Heart right ventricle (tissue), 16 donors: ENCODE measurements around the gene CIBAR2. TPM values are rescaled to one million over a fixed set of nuclear protein-coding genes. Genes with fewer than 3 reads are reported as not detected.

Experiments used
- ATAC-seq, 8 donors: fragments of 200-7000 bp; cut with Tn5 transposase; one replicate each; pipeline ENCODE4 v1.9.1; 2020; ENCODE audit warnings: mild to moderate bottlenecking in 8 of 8, moderate library complexity in 8 of 8, moderate number of reproducible peaks in 1 of 8
- DNase-seq, 2 donors: peaks; one replicate each; pipeline ENCODE4 v3.0.0-alpha.2; 2020
- H3K27ac ChIP-seq, 10 donors: fragments of 200-600 bp; sonication (generic) in 2 of 10; one replicate each; pipeline versions ENCODE4 v1.5.0 to v1.8.0; 2020 to 2022; ENCODE audit warnings: mild to moderate bottlenecking in 3 of 10
- H3K27me3 ChIP-seq, 7 donors: fragments of 200-600 bp; one replicate each; pipeline ENCODE4 v1.8.0; 2021 to 2022; ENCODE audit warnings: mild to moderate bottlenecking in 2 of 7
- H3K36me3 ChIP-seq, 9 donors: fragments of 200-600 bp; sonication (generic) in 1 of 9; one replicate each; pipeline versions ENCODE4 v1.5.0 to v1.8.0; 2020 to 2022; ENCODE audit warnings: mild to moderate bottlenecking in 2 of 9
- H3K4me1 ChIP-seq, 9 donors: fragments of 200-600 bp; sonication (generic) in 1 of 9; one replicate each; pipeline versions ENCODE4 v1.5.0 to v1.8.0; 2020 to 2022; ENCODE audit warnings: mild to moderate bottlenecking in 4 of 9
- H3K4me3 ChIP-seq, 10 donors: fragments of 200-600 bp; sonication (generic) in 2 of 10; one replicate each; pipeline versions ENCODE4 v1.5.0 to v1.8.0; 2020 to 2022; ENCODE audit warnings: mild to moderate bottlenecking in 7 of 10, moderate library complexity in 2 of 10
- H3K9me3 ChIP-seq, 11 donors: fragments of 200-600 bp in 10 of 11; sonication (generic) in 2 of 11; one replicate each; pipeline versions ENCODE4 v1.5.0 to v1.8.0; 2013 to 2022; ENCODE audit warnings: mild to moderate bottlenecking in 2 of 11, control low read depth in 1 of 11, moderate library complexity in 1 of 11
- WGBS, 2 donors: extraction: QIAGEN DNeasy Blood & Tissue Kit; methylation state at CpG; one replicate each; pipeline ENCODE4 v1.1.7; 2013; ENCODE audit warnings: inconsistent platforms in 1 of 2; 5-methylcytosine and 5-hydroxymethylcytosine counted together
- intact Hi-C, 10 donors: fragments of 100-400 bp; cut with DNase I; formaldehyde crosslinking; loops; one replicate each; pipeline versions ENCODE4 v1.11.1 to v1.14.2; 2022
- polyA plus RNA-seq, 2 donors: library from polyadenylated mRNA; stranded (reverse); fragments of 200-250 nt; gene quantifications; one replicate each; pipeline ENCODE4 v1.2.3, GENCODE V29; 2013
- total RNA-seq, 10 donors: library from RNA; stranded (reverse); fragmentation: NEBNext Ultra II Directional in 3 of 10; extraction: Animal tissue kit (Norgen Biotek cat#: 25700) in 3 of 10; gene quantifications; one replicate each; pipeline versions ENCODE4 v1.2.1 to v1.2.4, GENCODE V29; 2021 to 2023
- TF ChIP-seq, protein P1 (sequence below), 9 donors: fragments of 200-600 bp; sonication (generic) in 2 of 9; IDR thresholded peaks; one replicate each; pipeline versions ENCODE4 v1.5.0 to v1.8.0; 2021 to 2022; ENCODE audit warnings: antibody characterized with exemption in 9 of 9, mild to moderate bottlenecking in 5 of 9, moderate library complexity in 1 of 9
- donor health status: Arrhythmogenic right ventricular cardiomyopathy.
- donor health status: ischemic (EF 13 %, LVEDD 7.1; RV severe dilation, severe dysfunction).
- donor health status: healthy with polysubstance abuse.
- donor health status: DM: no; HTN: yes; CAD: no.
- donor health status: DM: no; HTN: no; CAD: no.
- donor health status: ischemic (EF 25% LVEDD 6.9; RV normal size, moderate dysfunction).
- donor health status: ischemic (EF 25% LVEDD 5.7; RV mildly dilated, moderate dysfunction).
- donor health status: healthy.
- donor health status: DM: yes; HTN: yes; CAD: no.
- donor health status: Ischemic cardiomyopathy.
- donor health status: ischemic (EF 35%, LVEDD 5.7; RV mildly dilated, moderate dysfunction).
- donor health status: nonischemic (EF 11% LVEDD 7.7; RV severe dilation, severe dysfunction).
- donor health status: DM: yes; HTN: yes; CAD: no.
- donor health status: PGD.
- donor health status: ischemic (EF 29% LVEDD 5.4; RV normal size, mild dysfunction).
- donor health status: nonischemic (EF 23%, LVEDD 6.1; RV moderate dilation, normal function).

Gene CIBAR2
- total and polyA plus RNA-seq, 12 donors = not detected

DNA sequence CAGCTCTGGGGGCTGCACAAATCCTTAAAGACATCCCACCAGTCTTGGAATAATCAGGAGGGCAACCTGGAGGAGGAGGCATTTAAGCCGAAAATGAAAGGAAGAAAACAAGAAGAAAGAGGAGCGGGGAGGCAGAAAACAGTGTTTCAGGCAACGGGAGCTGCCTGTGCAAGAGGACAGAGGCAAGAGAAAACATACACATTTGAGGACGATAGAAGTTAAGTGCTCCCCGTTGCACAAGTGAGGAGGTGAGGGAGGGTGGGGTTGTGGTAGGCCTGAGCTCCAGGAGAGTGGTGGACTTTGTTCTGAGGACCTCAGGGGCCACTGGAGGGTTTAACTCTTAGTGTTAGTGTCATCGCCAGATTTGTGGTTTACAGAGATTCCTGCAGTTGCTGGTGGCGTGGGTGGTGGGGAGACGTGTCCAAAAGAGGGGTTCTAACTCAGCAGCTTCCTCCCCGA lies 27.6 kb upstream of the CIBAR2 start:
- no peaks in the 10 kb centered on the region for H3K27me3 ChIP-seq
- 86 to 93% methylated on average over 9 of the region's 9 CpGs for WGBS, 2 donors

DNA sequence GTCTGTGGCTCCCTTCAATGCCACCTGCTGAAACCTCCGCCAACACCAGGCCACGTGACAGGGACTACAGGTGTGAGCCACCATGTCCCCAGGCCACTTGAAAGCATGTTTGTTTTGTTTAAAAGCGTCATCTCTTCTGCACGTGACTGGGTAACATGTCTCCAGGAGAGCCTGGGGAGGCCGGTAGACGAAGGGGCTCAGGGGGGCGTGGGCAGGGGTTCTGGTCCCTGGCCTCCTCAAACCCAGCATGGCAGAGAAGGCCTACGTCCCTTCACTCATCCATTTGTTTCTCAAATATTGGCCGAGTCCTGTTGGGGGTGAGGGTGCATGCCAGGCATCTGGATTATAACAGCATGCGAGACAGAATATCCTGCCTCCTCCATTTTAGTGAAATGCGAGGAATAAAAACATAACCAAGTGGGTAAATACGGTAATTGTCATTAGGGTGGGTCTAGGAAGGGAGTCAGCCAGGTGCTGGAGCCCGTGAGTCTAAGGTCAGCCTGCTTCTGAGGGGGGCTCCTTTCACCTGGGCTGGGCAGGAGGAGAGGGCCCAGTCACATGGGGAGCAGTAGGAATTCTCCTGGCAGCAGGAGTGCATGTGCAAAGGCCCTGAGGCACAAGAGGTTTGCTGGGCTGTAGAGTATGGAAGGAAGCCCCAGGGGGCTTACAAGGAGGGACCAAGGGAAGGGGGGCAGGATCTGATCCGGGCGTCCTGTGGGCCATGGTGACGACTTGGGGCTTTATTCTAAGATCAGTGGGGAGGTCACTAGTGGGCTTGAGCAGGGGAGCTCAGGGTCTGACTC lies 26.8 kb upstream of the CIBAR2 start:
- Histone ChIP-seq H3K27me3 (no peaks in the 10 kb centered on the region), H3K9me3 (no peaks in the 10 kb centered on the region), H3K4me1 (peaks cover 32 to 76% (median 57%) of the 10 kb centered on the region in 9 donors), H3K4me3 (no peak overlapping the region), H3K27ac (no peak overlapping the region), H3K36me3 (no peaks in the 10 kb centered on the region)
- no peak for ATAC-seq
- WGBS, 2 donors = 78 to 82% methylated on average over 16 of the region's 16 CpGs
- TF ChIP-seq, protein P1, sequence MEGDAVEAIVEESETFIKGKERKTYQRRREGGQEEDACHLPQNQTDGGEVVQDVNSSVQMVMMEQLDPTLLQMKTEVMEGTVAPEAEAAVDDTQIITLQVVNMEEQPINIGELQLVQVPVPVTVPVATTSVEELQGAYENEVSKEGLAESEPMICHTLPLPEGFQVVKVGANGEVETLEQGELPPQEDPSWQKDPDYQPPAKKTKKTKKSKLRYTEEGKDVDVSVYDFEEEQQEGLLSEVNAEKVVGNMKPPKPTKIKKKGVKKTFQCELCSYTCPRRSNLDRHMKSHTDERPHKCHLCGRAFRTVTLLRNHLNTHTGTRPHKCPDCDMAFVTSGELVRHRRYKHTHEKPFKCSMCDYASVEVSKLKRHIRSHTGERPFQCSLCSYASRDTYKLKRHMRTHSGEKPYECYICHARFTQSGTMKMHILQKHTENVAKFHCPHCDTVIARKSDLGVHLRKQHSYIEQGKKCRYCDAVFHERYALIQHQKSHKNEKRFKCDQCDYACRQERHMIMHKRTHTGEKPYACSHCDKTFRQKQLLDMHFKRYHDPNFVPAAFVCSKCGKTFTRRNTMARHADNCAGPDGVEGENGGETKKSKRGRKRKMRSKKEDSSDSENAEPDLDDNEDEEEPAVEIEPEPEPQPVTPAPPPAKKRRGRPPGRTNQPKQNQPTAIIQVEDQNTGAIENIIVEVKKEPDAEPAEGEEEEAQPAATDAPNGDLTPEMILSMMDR (IDR thresholded peaks at IDR 0.05) = no peak
- intact Hi-C loops = loop anchor here in 2 of 10 donors (5.0 to 10.0 kb wide), 2 partner anchors 93 to 96 kb away; no protein-coding TSS in a partner anchor
- DNase-seq = no peak

More for the DNA sequence above, 27.6 kb upstream of the CIBAR2 start:
- Histone ChIP-seq H3K36me3 (no peaks in the 10 kb centered on the region), H3K9me3 (peaks cover 0 to 6% (median 0%) of the 10 kb centered on the region in 11 donors), H3K4me3 (no peak overlapping the region), H3K27ac (no peak overlapping the region), H3K4me1 (peaks cover 35 to 76% (median 55%) of the 10 kb centered on the region in 9 donors)
- DNase-seq (no peak), ATAC-seq (no peak)
- TF ChIP-seq, protein P1 (IDR thresholded peaks at IDR 0.05) = no peak
- intact Hi-C loops = loop anchor here in 2 of 10 donors (5.0 to 10.0 kb wide), 2 partner anchors 92 to 95 kb away; no protein-coding TSS in a partner anchor

DNA sequence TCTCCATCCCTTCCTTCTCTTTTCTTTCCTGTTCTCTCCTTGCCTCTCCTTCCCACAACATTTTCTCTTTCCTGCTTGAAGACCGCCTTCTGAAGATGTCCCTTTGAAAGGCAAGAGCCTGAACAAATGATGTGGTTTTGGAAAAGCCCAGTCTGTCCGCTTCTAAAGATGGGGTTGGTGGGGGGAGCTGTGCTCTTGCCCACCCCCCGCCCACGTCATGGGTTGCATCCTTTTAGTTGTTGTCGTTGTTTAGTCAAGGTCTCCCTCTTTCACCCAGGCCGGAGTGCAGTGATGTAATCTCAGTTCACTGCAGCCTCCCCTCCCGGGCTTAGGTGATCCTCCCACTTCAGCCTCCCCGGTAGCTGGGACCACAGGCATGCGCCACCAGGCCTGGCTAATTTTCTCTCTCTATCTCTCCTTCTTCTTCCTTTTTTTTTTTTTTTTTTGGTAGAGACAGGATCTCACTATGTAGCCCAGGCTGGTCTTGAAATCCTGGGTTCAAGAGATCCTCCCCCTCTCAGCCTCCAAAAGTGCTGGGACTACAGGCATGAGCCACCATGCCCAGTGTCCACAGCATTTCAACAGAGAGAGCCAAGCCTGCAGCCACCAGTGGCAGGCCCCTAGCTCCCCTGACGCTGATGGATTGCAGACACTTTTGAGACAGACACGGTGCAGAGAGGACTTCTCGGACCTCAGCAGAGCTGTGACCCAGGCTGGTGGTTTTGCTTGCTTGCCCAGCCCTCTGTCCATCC lies 26.0 kb upstream of the CIBAR2 start:
- no peak for ATAC-seq
- Histone ChIP-seq H3K9me3 (no peaks in the 10 kb centered on the region), H3K27ac (peak overlapping the region; percentile 38 to 88 (median 84)), H3K36me3 (no peaks in the 10 kb centered on the region), H3K27me3 (no peaks in the 10 kb centered on the region), H3K4me1 (peaks cover 30 to 71% (median 49%) of the 10 kb centered on the region in 9 donors), H3K4me3 (peak overlapping the region in 8 of 10 donors; percentile 28 to 49 (median 40))
- TF ChIP-seq, protein P1 (IDR thresholded peaks at IDR 0.05) = no peak
- WGBS, 2 donors = 70 to 78% methylated on average over 12 of the region's 12 CpGs
- intact Hi-C loops = loop anchor here in 2 of 10 donors (5.0 to 10.0 kb wide), 2 partner anchors 94 to 97 kb away; no protein-coding TSS in a partner anchor
- DNase-seq = no peak
